AG04450 (cell line): ENCODE results near the gene PROM1. TPM values are rescaled to one million over a fixed set of nuclear protein-coding genes. Genes with fewer than 3 reads are reported as not detected.

Experiments
- CTCF ChIA-PET: fragments of 300-600, 350-600 bp; formaldehyde crosslinking; extraction: SDS; loops from one replicate; lab custom pipeline; 2022; ENCODE audit warnings: antibody characterized with exemption, inconsistent platforms; lab: Charles Lee
- POLR2A ChIA-PET: fragments of 350-600 bp; formaldehyde crosslinking; extraction: SDS; loops from one replicate; lab custom pipeline; 2021; ENCODE audit warnings: antibody characterized with exemption, inconsistent platforms; lab: Yijun Ruan, JAX
- DNase-seq: peaks from one replicate; pipeline ENCODE4 v3.0.0-alpha.2; 2011; ENCODE audit warnings: low read depth, low spot score
- H3K27ac ChIP-seq: one replicate; pipeline ENCODE4 v1.5.1; 2012; ENCODE audit warnings: low read depth, low read length, control low read depth
- H3K27me3 ChIP-seq: one replicate; pipeline ENCODE4 v1.6.0; 2012; ENCODE audit warnings: low read length; ENCODE audit not compliant: control insufficient read depth, insufficient read depth
- H3K4me3 ChIP-seq: 2 replicates; pipeline ENCODE4 v1.5.1; 2011; ENCODE audit warnings: mild to moderate bottlenecking, low read depth, low read length, control low read depth
- H3K9me3 ChIP-seq: 2 replicates; pipeline ENCODE4 v1.5.1; 2012; ENCODE audit warnings: low read length; ENCODE audit not compliant: control insufficient read depth, insufficient read depth
- CTCF ChIP-seq: IDR thresholded peaks from 2 replicates; pipeline ENCODE4 v1.5.1; 2011; ENCODE audit warnings: low read depth, low read length, control low read depth, inconsistent platforms
- polyA plus RNA-seq: library from polyadenylated mRNA; depleted of rRNA; stranded (reverse); fragments of >200 nt; gene quantifications from 2 replicates; pipeline ENCODE4 v1.2.3, GENCODE V29; 2011

PROM1 gene
- polyA plus RNA-seq, 1 experiment = not detected

- no peak for TF ChIP-seq CTCF
- H3K27ac ChIP-seq = no peak overlapping the region
- CTCF ChIA-PET = interaction anchor here (0.9 to 1.9 kb wide), 2 partner anchors 201 to 258 kb away, joined by 3 to 5 read pairs; no protein-coding TSS in a partner anchor
- POLR2A ChIA-PET = no interaction called here
- H3K9me3 ChIP-seq = no peaks in the 10 kb centered on the region
- peaks cover 42% of the 10 kb centered on the region for H3K27me3 ChIP-seq
- no peak overlapping the region for H3K4me3 ChIP-seq
- DNase-seq = no peak
Measured at GRCh38 chr4:16006771-16007446, 76.9 kb downstream of the PROM1 start.

GRCh38 chr4:16005676-16006075, 78.1 kb downstream of the PROM1 start:
- DNase-seq = no peak
- ChIA-PET CTCF (interaction anchor here (0.7 to 2.4 kb wide), 4 partner anchors 123 to 200 kb away, joined by 3 to 10 read pairs (median 4); no protein-coding TSS in a partner anchor), POLR2A (no interaction called here)
- TF ChIP-seq CTCF = no peak
- H3K27ac ChIP-seq = no peak overlapping the region
- no peaks in the 10 kb centered on the region for H3K9me3 ChIP-seq
- peaks cover 38% of the 10 kb centered on the region for H3K27me3 ChIP-seq
- no peak overlapping the region for H3K4me3 ChIP-seq

GRCh38 chr4:16001484-16001858, 82.4 kb downstream of the PROM1 start:
- ChIA-PET POLR2A (no interaction called here), CTCF (interaction anchor here (0.6 to 3.5 kb wide), 28 partner anchors 9 to 524 kb away, joined by 3 to 62 read pairs (median 4); partner anchors contain the start of gene FGFBP2)
- Histone ChIP-seq H3K4me3 (no peak overlapping the region), H3K27me3 (peaks cover 31% of the 10 kb centered on the region), H3K9me3 (no peaks in the 10 kb centered on the region), H3K27ac (no peak overlapping the region)
- peak; percentile 94 for TF ChIP-seq CTCF
- peak; percentile 45 for DNase-seq

- Histone ChIP-seq H3K27me3 (peaks cover 25% of the 10 kb centered on the region), H3K27ac (no peak overlapping the region), H3K9me3 (no peaks in the 10 kb centered on the region), H3K4me3 (no peak overlapping the region)
- ChIA-PET POLR2A (no interaction called here), CTCF (interaction anchor here (0.5 to 3.5 kb wide), 22 partner anchors 9 to 521 kb away, joined by 3 to 62 read pairs (median 4); partner anchors contain the start of gene FGFBP2)
- TF ChIP-seq CTCF = no peak
- DNase-seq = no peak
Measured at GRCh38 chr4:16000708-16001483, 82.9 kb downstream of the PROM1 start.

GRCh38 chr4:15996773-15997172, 87.0 kb downstream of the PROM1 start:
- DNase-seq = no peak
- POLR2A ChIA-PET = no interaction called here
- CTCF ChIA-PET = interaction anchor here (0.6 to 4.6 kb wide), 4 partner anchors 34 to 200 kb away, joined by 3 to 26 read pairs (median 12); partner anchors contain the start of gene FGFBP2

More at GRCh38 chr4:15996773-15997172, 87.0 kb downstream of the PROM1 start:
- H3K27ac ChIP-seq = no peak overlapping the region
- no peak for TF ChIP-seq CTCF
- no peak overlapping the region for H3K4me3 ChIP-seq
- H3K27me3 ChIP-seq = peaks cover 17% of the 10 kb centered on the region
- no peaks in the 10 kb centered on the region for H3K9me3 ChIP-seq
